ENCODE results near the gene PGS1. TPM values are rescaled to one million over a fixed set of nuclear protein-coding genes. Genes with fewer than 3 reads are reported as not detected.

Gene PGS1
- total and polyA plus RNA-seq, 2 experiments from 2014 or later = 30.4 to 42.5 TPM

DNA sequence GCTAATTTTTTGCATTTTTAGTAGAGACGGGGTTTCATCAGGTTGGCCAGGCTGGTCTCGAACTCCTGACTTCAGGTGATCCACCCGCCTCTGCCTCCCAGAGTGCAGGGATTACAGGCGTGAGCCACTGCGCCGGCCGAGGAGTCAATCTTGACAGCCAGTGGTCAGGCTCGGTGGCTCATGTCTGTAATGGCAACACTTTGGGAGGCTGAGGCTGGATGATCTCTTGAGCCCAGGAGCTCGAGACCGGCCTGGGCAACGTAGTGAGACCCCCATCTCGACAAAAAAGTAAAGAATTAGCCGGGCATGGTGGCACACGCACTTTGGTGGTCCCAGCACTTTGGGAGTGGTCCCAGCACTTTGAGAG, 608 bp upstream of the PGS1 start:
- Histone ChIP-seq H4K20me1 (ENCODE audit: insufficient read depth, poor library complexity, severe bottlenecking) (peaks cover 11% of the 10 kb centered on the region), H2AFZ (peak overlapping the region; percentile 91), H3K27ac (peak overlapping the region; percentile 95), H3K9me2 (replicated peaks; ENCODE audit: insufficient read depth) (no peaks in the 10 kb centered on the region), H3K79me2 (peaks cover 47% of the 10 kb centered on the region), H3K27me3 (no peaks in the 10 kb centered on the region), H3K4me3 (peak overlapping the region; percentile 75), H3K36me3 (replicated peaks; ENCODE audit: insufficient read depth, low read depth) (no peaks in the 10 kb centered on the region), H3K4me2 (peak overlapping the region; percentile 83), H3K4me1 (ENCODE audit: insufficient read depth) (peaks cover 42% of the 10 kb centered on the region), H3K9me3 (ENCODE audit: low read depth) (no peaks in the 10 kb centered on the region)
- TF ChIP-seq EZH2 (IDR thresholded peaks at IDR 0.05; ENCODE audit: borderline replicate concordance) = no peak
- TF ChIP-seq EZH2phosphoT487 (IDR thresholded peaks at IDR 0.05; ENCODE audit: low read depth, severe bottlenecking, unreplicated experiment) = no peak
- TF ChIP-seq, protein P1, sequence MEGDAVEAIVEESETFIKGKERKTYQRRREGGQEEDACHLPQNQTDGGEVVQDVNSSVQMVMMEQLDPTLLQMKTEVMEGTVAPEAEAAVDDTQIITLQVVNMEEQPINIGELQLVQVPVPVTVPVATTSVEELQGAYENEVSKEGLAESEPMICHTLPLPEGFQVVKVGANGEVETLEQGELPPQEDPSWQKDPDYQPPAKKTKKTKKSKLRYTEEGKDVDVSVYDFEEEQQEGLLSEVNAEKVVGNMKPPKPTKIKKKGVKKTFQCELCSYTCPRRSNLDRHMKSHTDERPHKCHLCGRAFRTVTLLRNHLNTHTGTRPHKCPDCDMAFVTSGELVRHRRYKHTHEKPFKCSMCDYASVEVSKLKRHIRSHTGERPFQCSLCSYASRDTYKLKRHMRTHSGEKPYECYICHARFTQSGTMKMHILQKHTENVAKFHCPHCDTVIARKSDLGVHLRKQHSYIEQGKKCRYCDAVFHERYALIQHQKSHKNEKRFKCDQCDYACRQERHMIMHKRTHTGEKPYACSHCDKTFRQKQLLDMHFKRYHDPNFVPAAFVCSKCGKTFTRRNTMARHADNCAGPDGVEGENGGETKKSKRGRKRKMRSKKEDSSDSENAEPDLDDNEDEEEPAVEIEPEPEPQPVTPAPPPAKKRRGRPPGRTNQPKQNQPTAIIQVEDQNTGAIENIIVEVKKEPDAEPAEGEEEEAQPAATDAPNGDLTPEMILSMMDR (IDR thresholded peaks at IDR 0.05; ENCODE audit: poor library complexity) = no peak
- DNase-seq (ENCODE audit: low spot score) = peak; percentile 17
- WGBS (ENCODE audit: low lambda C conversion rate, missing lambda C conversion rate) = 74% methylated on average over 14 of the region's 14 CpGs

DNA sequence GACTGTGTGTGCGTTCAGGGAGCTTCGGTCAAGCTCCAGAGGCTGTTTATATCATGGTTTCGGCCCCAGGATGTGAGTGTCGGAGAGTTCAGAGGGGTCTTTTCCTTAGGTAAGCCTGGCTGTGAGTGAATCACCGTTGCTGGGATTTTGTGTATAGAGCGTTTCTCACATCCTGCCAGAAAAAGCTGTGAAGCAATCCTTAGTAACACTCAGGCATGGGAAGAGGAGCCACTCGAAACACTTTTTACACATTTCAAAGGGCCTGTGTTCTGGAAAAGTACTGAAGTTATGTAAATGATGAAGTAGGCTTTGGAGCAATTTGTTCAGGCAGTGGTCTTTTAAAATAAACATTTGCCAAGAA, 662 bp downstream of the PGS1 start:
- H3K27ac ChIP-seq = peak overlapping the region; percentile 95
- peak overlapping the region; percentile 83 for H3K4me2 ChIP-seq
- no peaks in the 10 kb centered on the region for H3K9me2 ChIP-seq (replicated peaks; ENCODE audit: insufficient read depth)
- H3K36me3 ChIP-seq (replicated peaks; ENCODE audit: insufficient read depth, low read depth) = no peaks in the 10 kb centered on the region
- DNase-seq (ENCODE audit: low spot score) = no peak
- H4K20me1 ChIP-seq (ENCODE audit: insufficient read depth, poor library complexity, severe bottlenecking) = peaks cover 15% of the 10 kb centered on the region
- no peaks in the 10 kb centered on the region for H3K27me3 ChIP-seq
- H3K79me2 ChIP-seq = peaks cover 59% of the 10 kb centered on the region
- H3K4me3 ChIP-seq = peak overlapping the region; percentile 75
- WGBS (ENCODE audit: low lambda C conversion rate, missing lambda C conversion rate) = 5% methylated on average over 7 of the region's 7 CpGs
- peaks cover 41% of the 10 kb centered on the region for H3K4me1 ChIP-seq (ENCODE audit: insufficient read depth)
- peak overlapping the region; percentile 91 for H2AFZ ChIP-seq
- no peaks in the 10 kb centered on the region for H3K9me3 ChIP-seq (ENCODE audit: low read depth)
- TF ChIP-seq, protein P1 (IDR thresholded peaks at IDR 0.05; ENCODE audit: poor library complexity) = no peak
- TF ChIP-seq EZH2phosphoT487 (IDR thresholded peaks at IDR 0.05; ENCODE audit: low read depth, severe bottlenecking, unreplicated experiment) (no peak), EZH2 (IDR thresholded peaks at IDR 0.05; ENCODE audit: borderline replicate concordance) (no peak)

DNA sequence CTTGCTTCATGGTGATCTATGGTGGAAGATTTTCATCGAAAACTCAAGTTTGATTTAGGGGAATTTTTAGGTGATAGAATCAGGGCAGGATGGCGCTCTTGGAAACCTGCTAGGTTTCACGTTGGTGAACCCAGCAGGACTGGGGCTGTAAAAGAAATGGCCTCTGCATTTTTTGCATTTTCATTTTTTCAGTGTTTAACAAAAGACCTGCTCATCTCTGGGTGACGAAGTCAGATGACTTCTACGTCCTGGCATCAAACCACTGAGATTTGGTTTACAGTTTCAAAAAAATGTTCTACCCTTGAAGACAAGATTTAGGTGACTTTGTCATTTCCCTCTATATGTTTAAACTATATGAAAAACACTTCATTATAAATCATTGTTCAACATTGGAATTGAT, 1.9 kb downstream of the PGS1 start:
- Histone ChIP-seq H3K27me3 (no peaks in the 10 kb centered on the region), H3K4me1 (ENCODE audit: insufficient read depth) (peaks cover 41% of the 10 kb centered on the region), H3K4me2 (peak overlapping the region; percentile 83), H4K20me1 (ENCODE audit: insufficient read depth, poor library complexity, severe bottlenecking) (peaks cover 20% of the 10 kb centered on the region), H3K36me3 (replicated peaks; ENCODE audit: insufficient read depth, low read depth) (no peaks in the 10 kb centered on the region), H2AFZ (no peak overlapping the region), H3K9me2 (replicated peaks; ENCODE audit: insufficient read depth) (no peaks in the 10 kb centered on the region), H3K4me3 (no peak overlapping the region), H3K9me3 (ENCODE audit: low read depth) (no peaks in the 10 kb centered on the region), H3K79me2 (peaks cover 72% of the 10 kb centered on the region), H3K27ac (no peak overlapping the region)
- TF ChIP-seq EZH2phosphoT487 (IDR thresholded peaks at IDR 0.05; ENCODE audit: low read depth, severe bottlenecking, unreplicated experiment) (no peak), EZH2 (IDR thresholded peaks at IDR 0.05; ENCODE audit: borderline replicate concordance) (no peak)
- TF ChIP-seq, protein P1 (IDR thresholded peaks at IDR 0.05; ENCODE audit: poor library complexity) = no peak
- WGBS (ENCODE audit: low lambda C conversion rate, missing lambda C conversion rate) = 91% methylated on average over 5 of the region's 5 CpGs
- DNase-seq (ENCODE audit: low spot score) = no peak
